Gastroesophageal sphincter (tissue), 3 donors: Measurements from ENCODE around the gene SALL1.

Experiments
- POLR2A ChIP-seq, 2 donors: fragments of 450-650 bp; IDR thresholded peaks; one replicate each; pipeline ENCODE4 v1.6.1; 2017; ENCODE audit warnings: antibody characterized with exemption in 2 of 2, mild to moderate bottlenecking in 2 of 2, moderate library complexity in 1 of 2
- TF ChIP-seq, protein P1 (sequence below), 4 experiments: fragments of 200-600 bp in 2 of 4; fragments of 450-650 bp in 2 of 4; sonication (generic) in 1 of 4; IDR thresholded peaks; one replicate each; pipeline ENCODE4 v1.5.1; 2017 to 2019; ENCODE audit warnings: antibody characterized with exemption in 4 of 4, mild to moderate bottlenecking in 2 of 4, moderate library complexity in 2 of 4

DNA sequence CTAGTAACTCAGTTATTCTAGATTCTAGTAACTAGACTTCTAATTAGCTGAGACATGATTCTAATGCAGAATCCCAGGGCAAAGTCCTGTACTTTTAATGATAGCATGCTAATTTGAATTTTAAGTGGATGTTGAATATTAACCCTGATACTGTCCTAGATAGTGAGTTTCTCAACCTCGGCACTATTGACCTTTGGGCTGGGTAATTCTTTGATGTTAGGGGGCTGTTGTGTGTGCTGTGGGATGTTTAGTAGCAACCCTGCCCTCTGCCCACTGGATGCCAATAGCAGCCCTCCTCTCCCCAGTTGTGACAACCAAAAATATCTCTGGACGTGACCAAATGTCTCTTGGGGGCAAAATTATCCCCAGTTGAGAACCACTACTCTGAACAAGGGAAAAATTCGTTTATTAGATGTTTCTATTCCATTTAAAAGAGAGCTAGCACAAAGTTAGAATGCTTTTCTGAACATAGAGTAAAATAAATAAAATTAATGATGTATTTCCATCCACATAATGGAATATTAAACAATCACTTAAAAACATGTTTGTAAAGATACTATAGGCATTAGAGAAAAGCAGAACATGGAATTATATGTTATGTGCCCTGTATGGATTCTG lies 30.2 kb downstream of the SALL1 start:
- TF ChIP-seq, protein P1, sequence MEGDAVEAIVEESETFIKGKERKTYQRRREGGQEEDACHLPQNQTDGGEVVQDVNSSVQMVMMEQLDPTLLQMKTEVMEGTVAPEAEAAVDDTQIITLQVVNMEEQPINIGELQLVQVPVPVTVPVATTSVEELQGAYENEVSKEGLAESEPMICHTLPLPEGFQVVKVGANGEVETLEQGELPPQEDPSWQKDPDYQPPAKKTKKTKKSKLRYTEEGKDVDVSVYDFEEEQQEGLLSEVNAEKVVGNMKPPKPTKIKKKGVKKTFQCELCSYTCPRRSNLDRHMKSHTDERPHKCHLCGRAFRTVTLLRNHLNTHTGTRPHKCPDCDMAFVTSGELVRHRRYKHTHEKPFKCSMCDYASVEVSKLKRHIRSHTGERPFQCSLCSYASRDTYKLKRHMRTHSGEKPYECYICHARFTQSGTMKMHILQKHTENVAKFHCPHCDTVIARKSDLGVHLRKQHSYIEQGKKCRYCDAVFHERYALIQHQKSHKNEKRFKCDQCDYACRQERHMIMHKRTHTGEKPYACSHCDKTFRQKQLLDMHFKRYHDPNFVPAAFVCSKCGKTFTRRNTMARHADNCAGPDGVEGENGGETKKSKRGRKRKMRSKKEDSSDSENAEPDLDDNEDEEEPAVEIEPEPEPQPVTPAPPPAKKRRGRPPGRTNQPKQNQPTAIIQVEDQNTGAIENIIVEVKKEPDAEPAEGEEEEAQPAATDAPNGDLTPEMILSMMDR (IDR thresholded peaks at IDR 0.05): no peak
- no peak for TF ChIP-seq POLR2A (IDR thresholded peaks at IDR 0.05)
